Measurements from ENCODE around the gene CRHR1.

The CRHR1 gene

DNA sequence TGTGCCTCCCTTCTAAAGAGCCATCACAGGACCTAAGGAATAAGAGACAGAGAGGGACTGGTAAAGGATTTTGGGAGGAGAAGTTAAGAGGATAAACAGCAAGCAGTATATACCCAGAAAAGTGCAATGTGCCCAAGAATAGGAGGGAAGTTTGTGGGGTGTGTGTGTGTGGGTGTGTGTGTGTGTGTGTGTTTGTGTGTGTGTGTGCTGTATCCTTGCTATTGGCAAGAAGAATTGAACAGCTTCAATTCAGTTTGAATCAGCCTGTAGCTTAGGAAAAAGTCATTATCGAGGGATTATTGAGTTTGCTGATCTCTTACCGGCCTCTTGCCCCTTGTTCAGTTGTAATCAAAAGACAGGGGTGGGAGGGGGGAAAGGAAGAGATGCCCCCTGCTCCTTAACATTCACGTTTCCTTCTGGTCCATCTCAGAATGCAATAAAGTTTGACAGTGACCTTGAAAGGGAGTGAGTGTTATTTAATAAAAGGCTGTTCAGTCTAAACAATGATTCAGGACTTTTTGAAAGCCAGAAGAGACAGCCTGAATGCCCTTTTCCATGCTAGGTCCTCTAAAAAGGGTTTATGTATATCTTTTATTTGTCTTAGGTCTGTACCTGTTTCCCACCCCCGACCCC lies 86.3 kb downstream of the CRHR1 start:
- no peak for FAIRE-seq

DNA sequence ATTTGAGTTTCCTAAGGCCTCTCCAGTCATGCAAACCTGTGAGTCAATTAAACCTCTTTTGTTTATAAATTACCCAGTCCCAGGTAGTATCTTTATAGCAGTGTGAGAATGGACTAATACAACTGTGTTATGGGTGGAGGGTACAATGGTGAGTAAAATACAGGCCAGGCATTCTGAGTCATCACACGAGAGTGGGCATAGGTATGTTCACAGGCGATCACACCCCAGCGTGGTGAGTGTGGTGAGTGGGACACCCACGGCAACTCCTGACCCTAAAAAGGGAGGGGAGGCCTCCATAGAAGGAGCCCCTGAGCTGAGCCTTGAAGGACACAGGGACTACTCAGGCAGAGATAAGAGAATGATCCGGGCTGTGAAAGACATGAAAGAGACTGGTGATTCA lies 87.6 kb downstream of the CRHR1 start:
- FAIRE-seq, result no peak

DNA sequence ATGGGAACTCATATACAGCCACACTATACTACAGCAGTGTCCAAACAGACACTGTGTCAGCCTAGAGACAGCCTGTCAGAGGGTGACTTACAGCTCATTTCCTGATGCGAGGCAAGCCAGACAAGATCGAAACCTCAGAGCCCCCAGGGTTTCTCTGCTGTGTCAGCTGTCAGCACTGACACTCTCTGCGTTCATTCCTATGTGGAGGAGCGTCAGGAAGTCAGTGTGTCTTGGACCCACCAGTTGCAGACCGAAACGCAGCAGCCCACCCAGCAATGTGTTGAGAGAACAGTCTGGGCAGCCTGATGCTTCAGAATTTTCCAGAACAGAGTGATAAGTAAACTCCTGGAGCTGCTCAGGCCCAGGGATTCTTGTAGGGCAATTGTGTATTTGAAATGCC lies 89.6 kb downstream of the CRHR1 start:
- no peak for FAIRE-seq

- no peak for FAIRE-seq
Observed at GRCh38 chr17:45874151-45874550, 90.0 kb downstream of the CRHR1 start.

DNA sequence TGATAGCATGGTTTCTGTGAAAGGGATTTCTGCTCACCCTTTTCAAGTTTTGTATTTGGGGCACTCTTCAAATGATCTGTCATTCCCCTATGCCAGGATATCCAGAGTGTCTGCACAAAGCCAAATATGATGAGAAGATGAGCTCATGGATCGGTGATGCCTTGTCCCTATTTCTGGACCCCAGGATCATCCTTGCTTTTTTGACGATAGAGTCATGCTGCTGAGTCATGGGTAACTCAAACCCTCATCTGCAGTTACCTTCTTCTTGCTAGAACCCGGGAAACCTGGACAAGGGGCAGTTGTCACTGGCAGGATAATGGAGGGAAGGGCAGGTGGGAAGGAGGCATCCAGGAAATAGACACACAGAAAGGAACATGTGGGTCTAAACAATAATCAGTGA lies 92.4 kb downstream of the CRHR1 start:
- no peak for FAIRE-seq

DNA sequence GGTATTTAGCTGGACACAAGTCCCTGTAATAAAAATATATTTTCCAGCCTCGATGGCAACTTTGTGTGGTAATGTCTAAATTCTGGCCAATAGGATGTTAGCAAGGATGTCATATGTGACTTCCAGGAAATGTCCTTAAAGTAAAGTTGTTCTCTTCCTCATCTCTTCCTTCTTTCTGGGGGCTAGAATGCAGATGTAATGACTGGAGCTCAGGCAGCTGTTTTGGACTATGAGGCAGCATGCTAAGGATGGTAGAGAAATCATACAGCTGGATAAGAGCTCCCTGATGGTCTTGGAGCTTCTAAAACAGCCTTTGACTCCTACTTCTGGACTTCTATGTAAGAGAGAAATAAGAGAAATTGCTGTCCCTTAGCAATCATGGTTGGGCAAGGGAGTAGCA lies 93.3 kb downstream of the CRHR1 start:
- no peak for FAIRE-seq

- FAIRE-seq, result no peak
Observed at GRCh38 chr17:45883063-45883462, 98.9 kb downstream of the CRHR1 start.

Data from islet of Langerhans (tissue), 1 donor.